HG02642 (cell line): ENCODE measurements around the gene C1orf87.

ENCODE experiments used
- ATAC-seq: cut with Tn5 transposase; IDR thresholded peaks from one replicate; pipeline ENCODE4 v1.9.1; 2021; ENCODE audit warnings: mild to moderate bottlenecking; ENCODE audit not compliant: unreplicated experiment, poor library complexity

Gene C1orf87

DNA sequence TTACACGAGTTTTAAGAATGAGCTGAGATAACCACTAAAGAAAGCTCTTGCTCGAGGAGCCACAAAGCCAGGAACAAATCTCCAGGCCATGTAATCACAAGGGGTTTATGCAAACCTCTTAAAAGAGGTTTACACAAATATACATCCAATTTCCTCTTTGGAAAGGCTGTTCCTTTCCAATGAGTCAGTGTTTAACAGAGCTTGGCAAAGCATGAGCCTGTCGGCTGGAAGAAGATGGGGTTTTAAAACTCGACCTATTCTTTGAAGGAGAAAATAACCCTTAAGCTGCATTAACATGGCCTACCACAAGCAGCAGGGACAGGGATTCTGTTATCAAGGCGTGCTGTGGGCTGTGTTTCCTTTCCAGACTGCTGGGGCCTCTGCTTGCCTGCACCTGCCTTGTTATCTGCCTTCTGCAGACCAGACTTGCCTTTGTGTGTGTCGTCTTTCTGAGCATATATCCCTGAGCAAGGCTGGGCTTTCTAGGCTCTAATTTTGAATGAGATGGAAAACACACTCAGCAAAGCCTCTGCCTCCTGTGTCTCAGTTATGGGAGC is 106.4 kb downstream of the C1orf87 start:
- no peak for ATAC-seq

- no peak for ATAC-seq
Measured at GRCh38 chr1:59952065-59952464, 121.5 kb downstream of the C1orf87 start.

- ATAC-seq: no peak
Measured at GRCh38 chr1:59949648-59950047, 123.9 kb downstream of the C1orf87 start.

DNA sequence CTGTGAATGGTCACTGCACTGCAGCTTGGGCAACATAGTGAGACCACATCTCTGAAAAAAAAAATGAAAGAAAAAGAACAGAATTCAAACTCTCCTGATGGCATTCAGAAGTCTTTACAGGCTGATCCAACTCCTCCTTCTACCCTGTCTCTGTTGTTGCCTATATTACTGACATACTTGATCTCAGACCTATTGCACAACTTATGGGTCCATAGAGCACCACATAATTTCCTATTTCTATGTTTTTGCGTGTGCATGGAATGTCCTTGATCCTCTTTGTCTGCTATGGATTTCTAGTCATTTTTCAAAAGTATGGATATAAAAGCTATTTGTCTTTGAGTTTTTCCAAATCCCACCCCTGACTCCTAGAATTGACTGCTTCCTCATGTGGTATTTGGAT is 124.6 kb downstream of the C1orf87 start:
- no peak for ATAC-seq

DNA sequence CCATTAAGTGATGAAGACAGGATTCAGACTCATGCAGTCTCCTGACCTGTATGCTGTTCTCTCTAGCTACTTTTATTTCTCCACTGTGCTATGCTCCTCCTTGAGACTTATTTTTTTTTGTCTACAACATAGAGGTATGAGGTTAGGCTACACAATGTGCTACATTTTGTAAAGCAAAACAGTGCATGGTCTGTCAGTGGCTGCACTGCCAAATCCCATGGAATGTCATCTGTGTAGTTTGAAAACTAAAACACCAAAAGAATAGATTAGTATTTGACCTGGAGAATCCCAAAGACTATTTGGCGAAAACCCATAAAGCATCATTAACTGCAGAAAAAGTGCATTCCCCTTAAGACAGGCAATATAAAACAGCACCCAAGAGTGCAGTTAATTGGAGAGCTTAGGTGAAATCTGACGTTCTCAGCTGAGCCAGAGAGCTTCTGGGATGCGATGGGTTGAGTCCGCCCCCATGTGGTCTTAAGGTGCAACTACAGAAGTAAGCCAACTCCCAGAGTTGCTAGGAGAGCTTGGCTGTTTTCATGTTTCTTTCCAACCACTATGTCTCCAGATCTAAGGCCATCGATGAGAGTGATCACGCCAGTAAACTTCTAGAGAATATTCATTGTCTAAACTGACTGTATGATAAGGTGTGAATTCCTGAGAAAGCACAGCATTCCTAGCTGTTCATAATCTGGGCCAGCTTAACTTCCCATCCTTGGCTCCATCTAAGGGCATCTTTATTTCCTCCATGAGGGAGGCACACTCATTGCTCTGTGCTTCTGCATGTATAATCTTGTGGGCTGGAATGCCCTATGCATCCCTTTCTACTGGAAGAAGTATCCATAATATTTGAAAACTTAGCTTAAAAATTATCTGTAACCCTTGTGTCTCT is 126.3 kb downstream of the C1orf87 start:
- peak; percentile 94 for ATAC-seq

- ATAC-seq: no peak
Measured at GRCh38 chr1:59945790-59946189, 127.8 kb downstream of the C1orf87 start.
